PC-3 (cell line): ENCODE results near the gene KYNU. TPM values are rescaled to one million over a fixed set of nuclear protein-coding genes. Genes with fewer than 3 reads are reported as not detected.

ENCODE experiments used
- ATAC-seq: fragments of 200-7000 bp; cut with Tn5 transposase; 2 replicates; pipeline ENCODE4 v1.9.1; 2020; ENCODE audit warnings: mild to moderate bottlenecking, moderate library complexity
- BruUV-seq: library from RNA; stranded (reverse); fragments of 400-500 nt; replicated peaks from 2 replicates; lab custom pipeline; 2021; lab: Mats Ljungman, UMichigan
- CTCF ChIA-PET: fragments of 300-600 bp; sonication (Branson Sonifier 250); formaldehyde crosslinking; loops from one replicate; lab custom pipeline; 2022; ENCODE audit warnings: antibody characterized with exemption; lab: Charles Lee
- POLR2A ChIA-PET: fragments of 300-600 bp; sonication (Branson Sonifier 250); formaldehyde crosslinking; loops from one replicate; lab custom pipeline; 2022; ENCODE audit warnings: antibody characterized with exemption; ENCODE audit not compliant: unreplicated experiment; lab: Charles Lee
- DNase-seq: peaks from one replicate; pipeline ENCODE4 v3.0.0-alpha.2; 2015
- H2AFZ ChIP-seq: fragments of 300-600 bp; sonication (generic); 2 replicates; pipeline ENCODE4 v1.6.0; 2016; ENCODE audit warnings: antibody characterized with exemption, low read length
- H3F3A ChIP-seq: fragments of 300-600 bp; sonication (generic); one replicate; pipeline ENCODE4 v1.6.0; 2017; ENCODE audit warnings: antibody characterized with exemption, low read length, control low read depth, mild to moderate bottlenecking; ENCODE audit not compliant: unreplicated experiment
- H3K27ac ChIP-seq: fragments of 300-600 bp; sonication (generic); 2 replicates; pipeline ENCODE4 v1.5.1; 2016; ENCODE audit warnings: mild to moderate bottlenecking, low read length
- H3K27me3 ChIP-seq: fragments of 300-600 bp; sonication (generic); 2 replicates; pipeline ENCODE4 v1.6.1; 2016; ENCODE audit warnings: low read length, mixed read lengths
- H3K36me3 ChIP-seq: fragments of 300-600 bp; sonication (generic); 2 replicates; pipeline ENCODE4 v1.6.1; 2016; ENCODE audit warnings: low read depth, mixed run types, low read length, mixed read lengths
- H3K4me1 ChIP-seq: fragments of 300-600 bp; sonication (generic); 2 replicates; pipeline ENCODE4 v1.5.1; 2016; ENCODE audit warnings: low read length; ENCODE audit not compliant: insufficient read depth
- H3K4me2 ChIP-seq: fragments of 300-600 bp; sonication (generic); 2 replicates; pipeline ENCODE4 v1.6.0; 2016; ENCODE audit warnings: low read length
- H3K4me3 ChIP-seq: fragments of 300-600 bp; sonication (generic); 2 replicates; pipeline ENCODE4 v1.5.1; 2016; ENCODE audit warnings: mild to moderate bottlenecking, low read length, mixed read lengths
- H3K79me2 ChIP-seq: fragments of 300-600 bp; sonication (generic); 2 replicates; pipeline ENCODE4 v1.6.1; 2017; ENCODE audit warnings: low read length, mixed read lengths
- H3K9ac ChIP-seq: fragments of 300-600 bp; sonication (generic); 2 replicates; pipeline ENCODE4 v1.6.0; 2016; ENCODE audit warnings: mild to moderate bottlenecking, low read length
- H3K9me2 ChIP-seq: fragments of 300-600 bp; sonication (generic); replicated peaks from 2 replicates; pipeline ENCODE4 v1.6.1; 2016; ENCODE audit warnings: mixed run types, low read length, mixed read lengths
- H3K9me3 ChIP-seq: fragments of 300-600 bp; sonication (generic); 2 replicates; pipeline ENCODE4 v1.6.1; 2016; ENCODE audit warnings: low read length, mixed read lengths
- H4K20me1 ChIP-seq: fragments of 300-600 bp; sonication (generic); 2 replicates; pipeline ENCODE4 v1.6.1; 2016; ENCODE audit warnings: low read length, mixed read lengths
- CTCF ChIP-seq: fragments of 300-600 bp; sonication (generic); conservative IDR thresholded peaks from 2 replicates; pipeline ENCODE4 v1.5.1; 2017; ENCODE audit warnings: antibody characterized with exemption, low read depth, mild to moderate bottlenecking, low read length
- EZH2 ChIP-seq: fragments of 300-600 bp; sonication (generic); IDR thresholded peaks from one replicate; pipeline ENCODE4 v1.6.1; 2017; ENCODE audit warnings: antibody characterized with exemption, mild to moderate bottlenecking, low read length; ENCODE audit not compliant: unreplicated experiment
- EZH2phosphoT487 ChIP-seq: fragments of 300-600 bp; sonication (generic); IDR thresholded peaks from 2 replicates; pipeline ENCODE4 v1.6.1; 2018; ENCODE audit warnings: mild to moderate bottlenecking, antibody characterized with exemption, low read length, borderline replicate concordance
- intact Hi-C: fragments of 100-400 bp; cut with micrococcal nuclease; formaldehyde crosslinking; loops from 2 replicates; pipeline ENCODE4 v1.9.0; 2023
- total RNA-seq: library from RNA; depleted of rRNA; stranded (reverse); fragments of >200 nt; gene quantifications from 2 replicates; pipeline ENCODE4 v1.2.3, GENCODE V29; 2014

KYNU gene
- total RNA-seq, 1 experiment from 2014 or later: 2.3 TPM

- DNase-seq (no peak), ATAC-seq (no peak)
- no peak for TF ChIP-seq EZH2
- POLR2A ChIA-PET: no interaction called here
- CTCF ChIA-PET: no interaction called here
- BruUV-seq: no TSS peak
- no peak overlapping the region for H3K4me2 ChIP-seq
- no peak overlapping the region for H3K27ac ChIP-seq
- no peaks in the 10 kb centered on the region for H3F3A ChIP-seq
- H3K36me3 ChIP-seq: no peaks in the 10 kb centered on the region
- H3K9ac ChIP-seq: no peak overlapping the region
- H3K9me2 ChIP-seq: no peaks in the 10 kb centered on the region
- H3K4me3 ChIP-seq: no peak overlapping the region
- no peaks in the 10 kb centered on the region for H3K9me3 ChIP-seq
- no peaks in the 10 kb centered on the region for H3K79me2 ChIP-seq
- no peak overlapping the region for H2AFZ ChIP-seq
- H4K20me1 ChIP-seq: no peaks in the 10 kb centered on the region
- no peaks in the 10 kb centered on the region for H3K27me3 ChIP-seq
- intact Hi-C loops: no loop called here
- no peaks in the 10 kb centered on the region for H3K4me1 ChIP-seq
Observed at GRCh38 chr2:142930835-142931398, 53.5 kb downstream of the KYNU start.

GRCh38 chr2:142933916-142934315, 56.5 kb downstream of the KYNU start:
- Histone ChIP-seq H3K27me3 (no peaks in the 10 kb centered on the region), H3K4me2 (no peak overlapping the region), H3K4me1 (no peaks in the 10 kb centered on the region), H4K20me1 (no peaks in the 10 kb centered on the region), H3K9ac (no peak overlapping the region), H3K4me3 (no peak overlapping the region), H3K9me2 (no peaks in the 10 kb centered on the region), H3K27ac (no peak overlapping the region), H3K79me2 (no peaks in the 10 kb centered on the region), H2AFZ (no peak overlapping the region), H3K36me3 (no peaks in the 10 kb centered on the region), H3K9me3 (no peaks in the 10 kb centered on the region), H3F3A (no peaks in the 10 kb centered on the region)
- DNase-seq (no peak), ATAC-seq (no peak)
- ChIA-PET CTCF (no interaction called here), POLR2A (no interaction called here)
- intact Hi-C loops: no loop called here
- BruUV-seq: no TSS peak
- TF ChIP-seq EZH2 (no peak), CTCF (no peak), EZH2phosphoT487 (no peak)

GRCh38 chr2:142935563-142936089, 58.2 kb downstream of the KYNU start:
- CTCF ChIA-PET: no interaction called here

More at GRCh38 chr2:142935563-142936089, 58.2 kb downstream of the KYNU start:
- no peak overlapping the region for H3K4me3 ChIP-seq
- H3K27me3 ChIP-seq: no peaks in the 10 kb centered on the region
- no TSS peak for BruUV-seq
- no peak for ATAC-seq
- no peak for DNase-seq
- POLR2A ChIA-PET: no interaction called here
- no peak overlapping the region for H3K27ac ChIP-seq
- no peaks in the 10 kb centered on the region for H3K9me2 ChIP-seq
- no peaks in the 10 kb centered on the region for H3K79me2 ChIP-seq
- H4K20me1 ChIP-seq: no peaks in the 10 kb centered on the region
- H3K4me2 ChIP-seq: no peak overlapping the region
- intact Hi-C loops: no loop called here
- no peak overlapping the region for H2AFZ ChIP-seq
- no peaks in the 10 kb centered on the region for H3K4me1 ChIP-seq
- no peaks in the 10 kb centered on the region for H3F3A ChIP-seq
- no peaks in the 10 kb centered on the region for H3K36me3 ChIP-seq
- no peak overlapping the region for H3K9ac ChIP-seq
- H3K9me3 ChIP-seq: no peaks in the 10 kb centered on the region
- TF ChIP-seq EZH2phosphoT487 (no peak), CTCF (no peak), EZH2 (no peak)
